HCT116 (cell line): ENCODE data around the gene TOLLIP.

Source experiments
- CTCF ChIP-seq, 3 experiments: fragments of 200-600 bp in 1 of 3; sonication (generic) in 1 of 3; IDR thresholded peaks in 2 of 3; conservative IDR thresholded peaks in 1 of 3; 2 replicates each; pipeline ENCODE4 v1.5.1; 2012 to 2017; ENCODE audit warnings: low read depth in 2 of 3, low read length in 2 of 3, antibody characterized with exemption in 1 of 3, borderline replicate concordance in 1 of 3, control low read depth in 1 of 3, mild to moderate bottlenecking in 1 of 3, mixed read lengths in 1 of 3, mixed run types in 1 of 3, moderate library complexity in 1 of 3; ENCODE audit not compliant: insufficient read depth in 1 of 3
- ELF1 ChIP-seq: IDR thresholded peaks from 2 replicates; pipeline ENCODE4 v1.6.1; 2012; ENCODE audit warnings: low read depth, borderline replicate concordance
- EZH2phosphoT487 ChIP-seq: fragments of 200-600 bp; IDR thresholded peaks from 2 replicates; pipeline ENCODE4 v1.6.1; 2018; ENCODE audit warnings: antibody characterized with exemption, borderline replicate concordance
- POLR2A ChIP-seq: IDR thresholded peaks from 2 replicates; pipeline ENCODE4 v1.7.0; 2011; ENCODE audit warnings: borderline replicate concordance; ENCODE audit not compliant: insufficient read depth, insufficient read length; ENCODE audit errors: extremely low read depth
- POLR2AphosphoS5 ChIP-seq: IDR thresholded peaks from 2 replicates; pipeline ENCODE4 v1.6.1; 2011; ENCODE audit warnings: mild to moderate bottlenecking, low read depth, low read length, moderate library complexity
- RAD21 ChIP-seq: IDR thresholded peaks from 2 replicates; pipeline ENCODE4 v1.6.1; 2012; ENCODE audit warnings: low read depth, mild to moderate bottlenecking
- REST ChIP-seq: IDR thresholded peaks from 2 replicates; pipeline ENCODE4 v1.6.1; 2012; ENCODE audit warnings: low read depth
- YY1 ChIP-seq: IDR thresholded peaks from 2 replicates; pipeline ENCODE4 v1.6.1; 2011; ENCODE audit warnings: low read length, low read depth, moderate library complexity, mild to moderate bottlenecking; ENCODE audit not compliant: insufficient replicate concordance; ENCODE audit errors: extremely low read depth

GRCh38 chr11:1260620-1261019 is 48.8 kb downstream of the TOLLIP start:
- TF ChIP-seq POLR2AphosphoS5: no peak
- TF ChIP-seq CTCF (IDR thresholded peaks at IDR 0.05 in 2 of 3, conservative IDR thresholded peaks at IDR 0.05 in 1 of 3; ENCODE audit: borderline replicate concordance in 1 of 3, insufficient read depth in 1 of 3, low read depth in 2 of 3, low read length in 2 of 3): no peak
- TF ChIP-seq RAD21: no peak
- TF ChIP-seq EZH2phosphoT487: no peak
- no peak for TF ChIP-seq YY1
- TF ChIP-seq REST: no peak
- TF ChIP-seq ELF1: no peak
- no peak for TF ChIP-seq POLR2A
